ENCODE measurements around the gene NUP93. TPM values are rescaled to one million over a fixed set of nuclear protein-coding genes. Genes with fewer than 3 reads are reported as not detected.

The NUP93 gene
- polyA plus RNA-seq, 1 donor (not counting 4 experiments of a cell fraction or from before 2014, with no cell fraction given) = 74.1 TPM

- Histone ChIP-seq H3K9me3 (ENCODE audit: control insufficient read depth, low read depth, low read length) (no peaks in the 10 kb centered on the region), H3K79me2 (ENCODE audit: control insufficient read depth, insufficient read depth, low read length) (no peaks in the 10 kb centered on the region), H3K4me1 (ENCODE audit: control insufficient read depth, extremely low read depth, insufficient read depth, low read length) (no peaks in the 10 kb centered on the region), H3K9ac (ENCODE audit: control insufficient read depth, extremely low read depth, insufficient read depth, low read length) (no peak overlapping the region), H3K9me1 (ENCODE audit: control insufficient read depth, extremely low read depth, insufficient read depth, low read length) (no peaks in the 10 kb centered on the region), H3K4me2 (ENCODE audit: control insufficient read depth, extremely low read depth, insufficient read depth, low read depth, low read length) (no peak overlapping the region), H3K27me3 (ENCODE audit: control insufficient read depth, extremely low read depth, insufficient read depth, low read length) (no peaks in the 10 kb centered on the region), H3K36me3 (ENCODE audit: control insufficient read depth in 2 of 2, extremely low read depth in 1 of 2, insufficient read depth in 2 of 2, low read length in 2 of 2) (no peaks in the 10 kb centered on the region), H2AFZ (ENCODE audit: control insufficient read depth, low read length) (no peak overlapping the region), H3K27ac (ENCODE audit: control insufficient read depth, insufficient read depth, low read length) (no peak overlapping the region), H3K4me3 (ENCODE audit: control insufficient read depth in 2 of 3, extremely low read depth in 1 of 3, insufficient read depth in 2 of 3, low read depth in 1 of 3, low read length in 3 of 3) (no peak overlapping the region), H4K20me1 (ENCODE audit: control insufficient read depth, extremely low read depth, insufficient read depth, low read length) (no peaks in the 10 kb centered on the region)
- TF ChIP-seq CTCF (optimal IDR thresholded peaks at IDR 0.05 in 1 of 3, IDR thresholded peaks at IDR 0.05 in 1 of 3, conservative IDR thresholded peaks at IDR 0.05 in 1 of 3; ENCODE audit: extremely low read depth in 1 of 3, insufficient read depth in 2 of 3, low read length in 3 of 3) (no peak), EZH2 (IDR thresholded peaks at IDR 0.05; ENCODE audit: low read length) (no peak)
- dilution Hi-C loops (cut with MboI; ENCODE audit: extremely low pct_ligation_motif_present, low sequenced_read_pairs) = no loop called here
- DNase-seq (ENCODE audit: low read depth, low spot score) (no peak), FAIRE-seq (no peak)
Observed at GRCh38 chr16:56700631-56701030, 29.3 kb upstream of the NUP93 start.

- H3K4me2 ChIP-seq (ENCODE audit: control insufficient read depth, extremely low read depth, insufficient read depth, low read depth, low read length) = no peak overlapping the region
- TF ChIP-seq CTCF (optimal IDR thresholded peaks at IDR 0.05 in 1 of 3, IDR thresholded peaks at IDR 0.05 in 1 of 3, conservative IDR thresholded peaks at IDR 0.05 in 1 of 3; ENCODE audit: extremely low read depth in 1 of 3, insufficient read depth in 2 of 3, low read length in 3 of 3) = no peak
- TF ChIP-seq EZH2 (IDR thresholded peaks at IDR 0.05; ENCODE audit: low read length) = no peak
- FAIRE-seq = peak; percentile 78
- no peaks in the 10 kb centered on the region for H3K79me2 ChIP-seq (ENCODE audit: control insufficient read depth, insufficient read depth, low read length)
- dilution Hi-C loops (cut with MboI; ENCODE audit: extremely low pct_ligation_motif_present, low sequenced_read_pairs) = no loop called here
- H3K4me3 ChIP-seq (ENCODE audit: control insufficient read depth in 2 of 3, extremely low read depth in 1 of 3, insufficient read depth in 2 of 3, low read depth in 1 of 3, low read length in 3 of 3) = no peak overlapping the region
- no peaks in the 10 kb centered on the region for H3K27me3 ChIP-seq (ENCODE audit: control insufficient read depth, extremely low read depth, insufficient read depth, low read length)
- no peaks in the 10 kb centered on the region for H3K9me3 ChIP-seq (ENCODE audit: control insufficient read depth, low read depth, low read length)
- no peak for DNase-seq (ENCODE audit: low read depth, low spot score)
- H3K9me1 ChIP-seq (ENCODE audit: control insufficient read depth, extremely low read depth, insufficient read depth, low read length) = no peaks in the 10 kb centered on the region
- H3K27ac ChIP-seq (ENCODE audit: control insufficient read depth, insufficient read depth, low read length) = no peak overlapping the region
- no peaks in the 10 kb centered on the region for H4K20me1 ChIP-seq (ENCODE audit: control insufficient read depth, extremely low read depth, insufficient read depth, low read length)
- no peak overlapping the region for H3K9ac ChIP-seq (ENCODE audit: control insufficient read depth, extremely low read depth, insufficient read depth, low read length)
- no peak overlapping the region for H2AFZ ChIP-seq (ENCODE audit: control insufficient read depth, low read length)
- no peaks in the 10 kb centered on the region for H3K4me1 ChIP-seq (ENCODE audit: control insufficient read depth, extremely low read depth, insufficient read depth, low read length)
- H3K36me3 ChIP-seq (ENCODE audit: control insufficient read depth in 2 of 2, extremely low read depth in 1 of 2, insufficient read depth in 2 of 2, low read length in 2 of 2) = no peaks in the 10 kb centered on the region
Observed at GRCh38 chr16:56701534-56701933, 28.4 kb upstream of the NUP93 start.

Data from keratinocyte (primary cell).